PC-3 (cell line): Measurements from ENCODE around the gene RBM18. TPM values are rescaled to one million over a fixed set of nuclear protein-coding genes. Genes with fewer than 3 reads are reported as not detected.

ENCODE experiments used
- ATAC-seq: fragments of 200-7000 bp; cut with Tn5 transposase; 2 replicates; pipeline ENCODE4 v1.9.1; 2020; ENCODE audit warnings: mild to moderate bottlenecking, moderate library complexity
- BruUV-seq: library from RNA; stranded (reverse); fragments of 400-500 nt; replicated peaks from 2 replicates; lab custom pipeline; 2021; lab: Mats Ljungman, UMichigan
- CTCF ChIA-PET: fragments of 300-600 bp; sonication (Branson Sonifier 250); formaldehyde crosslinking; loops from one replicate; lab custom pipeline; 2022; ENCODE audit warnings: antibody characterized with exemption; lab: Charles Lee
- POLR2A ChIA-PET: fragments of 300-600 bp; sonication (Branson Sonifier 250); formaldehyde crosslinking; loops from one replicate; lab custom pipeline; 2022; ENCODE audit warnings: antibody characterized with exemption; ENCODE audit not compliant: unreplicated experiment; lab: Charles Lee
- DNase-seq: peaks from one replicate; pipeline ENCODE4 v3.0.0-alpha.2; 2015
- H2AFZ ChIP-seq: fragments of 300-600 bp; sonication (generic); 2 replicates; pipeline ENCODE4 v1.6.0; 2016; ENCODE audit warnings: antibody characterized with exemption, low read length
- H3F3A ChIP-seq: fragments of 300-600 bp; sonication (generic); one replicate; pipeline ENCODE4 v1.6.0; 2017; ENCODE audit warnings: antibody characterized with exemption, low read length, control low read depth, mild to moderate bottlenecking; ENCODE audit not compliant: unreplicated experiment
- H3K27ac ChIP-seq: fragments of 300-600 bp; sonication (generic); 2 replicates; pipeline ENCODE4 v1.5.1; 2016; ENCODE audit warnings: mild to moderate bottlenecking, low read length
- H3K27me3 ChIP-seq: fragments of 300-600 bp; sonication (generic); 2 replicates; pipeline ENCODE4 v1.6.1; 2016; ENCODE audit warnings: low read length, mixed read lengths
- H3K36me3 ChIP-seq: fragments of 300-600 bp; sonication (generic); 2 replicates; pipeline ENCODE4 v1.6.1; 2016; ENCODE audit warnings: low read depth, mixed run types, low read length, mixed read lengths
- H3K4me1 ChIP-seq: fragments of 300-600 bp; sonication (generic); 2 replicates; pipeline ENCODE4 v1.5.1; 2016; ENCODE audit warnings: low read length; ENCODE audit not compliant: insufficient read depth
- H3K4me2 ChIP-seq: fragments of 300-600 bp; sonication (generic); 2 replicates; pipeline ENCODE4 v1.6.0; 2016; ENCODE audit warnings: low read length
- H3K4me3 ChIP-seq: fragments of 300-600 bp; sonication (generic); 2 replicates; pipeline ENCODE4 v1.5.1; 2016; ENCODE audit warnings: mild to moderate bottlenecking, low read length, mixed read lengths
- H3K79me2 ChIP-seq: fragments of 300-600 bp; sonication (generic); 2 replicates; pipeline ENCODE4 v1.6.1; 2017; ENCODE audit warnings: low read length, mixed read lengths
- H3K9ac ChIP-seq: fragments of 300-600 bp; sonication (generic); 2 replicates; pipeline ENCODE4 v1.6.0; 2016; ENCODE audit warnings: mild to moderate bottlenecking, low read length
- H3K9me2 ChIP-seq: fragments of 300-600 bp; sonication (generic); replicated peaks from 2 replicates; pipeline ENCODE4 v1.6.1; 2016; ENCODE audit warnings: mixed run types, low read length, mixed read lengths
- H3K9me3 ChIP-seq: fragments of 300-600 bp; sonication (generic); 2 replicates; pipeline ENCODE4 v1.6.1; 2016; ENCODE audit warnings: low read length, mixed read lengths
- H4K20me1 ChIP-seq: fragments of 300-600 bp; sonication (generic); 2 replicates; pipeline ENCODE4 v1.6.1; 2016; ENCODE audit warnings: low read length, mixed read lengths
- EZH2 ChIP-seq: fragments of 300-600 bp; sonication (generic); IDR thresholded peaks from one replicate; pipeline ENCODE4 v1.6.1; 2017; ENCODE audit warnings: antibody characterized with exemption, mild to moderate bottlenecking, low read length; ENCODE audit not compliant: unreplicated experiment
- EZH2phosphoT487 ChIP-seq: fragments of 300-600 bp; sonication (generic); IDR thresholded peaks from 2 replicates; pipeline ENCODE4 v1.6.1; 2018; ENCODE audit warnings: mild to moderate bottlenecking, antibody characterized with exemption, low read length, borderline replicate concordance
- intact Hi-C: fragments of 100-400 bp; cut with micrococcal nuclease; formaldehyde crosslinking; loops from 2 replicates; pipeline ENCODE4 v1.9.0; 2023
- total RNA-seq: library from RNA; depleted of rRNA; stranded (reverse); fragments of >200 nt; gene quantifications from 2 replicates; pipeline ENCODE4 v1.2.3, GENCODE V29; 2014
- TF ChIP-seq, protein P1 (sequence below): fragments of 300-600 bp; sonication (generic); conservative IDR thresholded peaks from 2 replicates; pipeline ENCODE4 v1.5.1; 2017; ENCODE audit warnings: antibody characterized with exemption, low read depth, mild to moderate bottlenecking, low read length

The RBM18 gene
- total RNA-seq, 1 experiment from 2014 or later: 8.3 TPM

GRCh38 chr9:122236681-122237080 lies 28.0 kb downstream of the RBM18 start:
- ATAC-seq: no peak
- H4K20me1 ChIP-seq: no peaks in the 10 kb centered on the region

DNA sequence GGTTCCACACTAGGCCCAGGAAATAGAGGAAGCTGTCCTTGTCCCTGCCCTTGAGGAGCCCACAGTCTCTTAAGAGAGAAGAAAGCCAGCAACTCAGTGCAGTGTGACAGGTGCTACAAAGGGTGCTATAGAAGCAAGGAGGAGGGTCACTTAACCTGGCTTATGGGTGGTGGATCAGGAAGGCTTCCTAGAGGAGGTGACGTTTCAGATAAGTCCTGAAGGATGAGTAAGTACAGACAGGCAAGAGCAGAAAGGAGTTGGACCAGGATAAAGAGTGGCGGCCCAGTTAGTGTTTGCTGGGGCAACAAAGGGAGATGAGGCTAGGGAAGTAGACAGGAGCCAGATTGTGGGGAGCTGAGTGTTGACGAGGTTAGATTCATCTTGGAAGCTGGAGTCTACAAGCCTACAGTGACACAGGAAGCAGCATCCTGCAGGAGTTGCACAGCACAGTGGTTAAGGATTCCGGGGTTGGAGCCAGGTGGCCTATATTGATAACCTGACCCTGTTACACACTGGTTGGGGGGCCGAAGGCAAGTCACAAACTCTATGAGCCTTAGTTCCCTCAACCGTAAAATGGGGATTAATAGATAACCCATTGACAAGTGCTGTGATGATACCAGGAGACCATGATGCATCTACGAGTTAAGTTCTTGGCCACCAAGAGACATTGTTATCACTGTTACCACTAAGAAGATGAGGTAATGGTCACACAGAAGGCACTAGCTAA lies 30.5 kb downstream of the RBM18 start:
- Histone ChIP-seq H3K4me2 (no peak overlapping the region), H4K20me1 (no peaks in the 10 kb centered on the region), H3K27me3 (no peaks in the 10 kb centered on the region), H3K9me3 (no peaks in the 10 kb centered on the region), H3K9ac (no peak overlapping the region), H2AFZ (no peak overlapping the region), H3K9me2 (no peaks in the 10 kb centered on the region), H3K36me3 (no peaks in the 10 kb centered on the region), H3K4me1 (0 out of 2 replicates have a peak, but pooled peaks cover 2% of the 10 kb centered on the region), H3K79me2 (no peaks in the 10 kb centered on the region), H3F3A (no peaks in the 10 kb centered on the region), H3K27ac (no peak overlapping the region), H3K4me3 (no peak overlapping the region)
- no peak for DNase-seq
- ATAC-seq: no peak
- CTCF ChIA-PET: no interaction called here
- TF ChIP-seq EZH2phosphoT487 (no peak), EZH2 (no peak)
- TF ChIP-seq, protein P1, sequence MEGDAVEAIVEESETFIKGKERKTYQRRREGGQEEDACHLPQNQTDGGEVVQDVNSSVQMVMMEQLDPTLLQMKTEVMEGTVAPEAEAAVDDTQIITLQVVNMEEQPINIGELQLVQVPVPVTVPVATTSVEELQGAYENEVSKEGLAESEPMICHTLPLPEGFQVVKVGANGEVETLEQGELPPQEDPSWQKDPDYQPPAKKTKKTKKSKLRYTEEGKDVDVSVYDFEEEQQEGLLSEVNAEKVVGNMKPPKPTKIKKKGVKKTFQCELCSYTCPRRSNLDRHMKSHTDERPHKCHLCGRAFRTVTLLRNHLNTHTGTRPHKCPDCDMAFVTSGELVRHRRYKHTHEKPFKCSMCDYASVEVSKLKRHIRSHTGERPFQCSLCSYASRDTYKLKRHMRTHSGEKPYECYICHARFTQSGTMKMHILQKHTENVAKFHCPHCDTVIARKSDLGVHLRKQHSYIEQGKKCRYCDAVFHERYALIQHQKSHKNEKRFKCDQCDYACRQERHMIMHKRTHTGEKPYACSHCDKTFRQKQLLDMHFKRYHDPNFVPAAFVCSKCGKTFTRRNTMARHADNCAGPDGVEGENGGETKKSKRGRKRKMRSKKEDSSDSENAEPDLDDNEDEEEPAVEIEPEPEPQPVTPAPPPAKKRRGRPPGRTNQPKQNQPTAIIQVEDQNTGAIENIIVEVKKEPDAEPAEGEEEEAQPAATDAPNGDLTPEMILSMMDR: no peak
- BruUV-seq: no TSS peak
- POLR2A ChIA-PET: no interaction called here
- intact Hi-C loops: no loop called here

More at GRCh38 chr9:122236681-122237080, 28.0 kb downstream of the RBM18 start:
- H3K4me2 ChIP-seq: no peak overlapping the region
- intact Hi-C loops: no loop called here
- H3K36me3 ChIP-seq: peaks cover 11% of the 10 kb centered on the region
- DNase-seq: no peak
- no peaks in the 10 kb centered on the region for H3F3A ChIP-seq
- no peaks in the 10 kb centered on the region for H3K9me3 ChIP-seq
- H3K79me2 ChIP-seq: no peaks in the 10 kb centered on the region
- no TSS peak for BruUV-seq
- H3K4me1 ChIP-seq: no peaks in the 10 kb centered on the region
- H2AFZ ChIP-seq: no peak overlapping the region
- ChIA-PET POLR2A (no interaction called here), CTCF (no interaction called here)
- TF ChIP-seq EZH2phosphoT487: no peak
- TF ChIP-seq EZH2: no peak
- TF ChIP-seq, protein P1: no peak
- no peaks in the 10 kb centered on the region for H3K9me2 ChIP-seq
- H3K27me3 ChIP-seq: no peaks in the 10 kb centered on the region
- no peak overlapping the region for H3K9ac ChIP-seq
- H3K27ac ChIP-seq: no peak overlapping the region
- H3K4me3 ChIP-seq: no peak overlapping the region

DNA sequence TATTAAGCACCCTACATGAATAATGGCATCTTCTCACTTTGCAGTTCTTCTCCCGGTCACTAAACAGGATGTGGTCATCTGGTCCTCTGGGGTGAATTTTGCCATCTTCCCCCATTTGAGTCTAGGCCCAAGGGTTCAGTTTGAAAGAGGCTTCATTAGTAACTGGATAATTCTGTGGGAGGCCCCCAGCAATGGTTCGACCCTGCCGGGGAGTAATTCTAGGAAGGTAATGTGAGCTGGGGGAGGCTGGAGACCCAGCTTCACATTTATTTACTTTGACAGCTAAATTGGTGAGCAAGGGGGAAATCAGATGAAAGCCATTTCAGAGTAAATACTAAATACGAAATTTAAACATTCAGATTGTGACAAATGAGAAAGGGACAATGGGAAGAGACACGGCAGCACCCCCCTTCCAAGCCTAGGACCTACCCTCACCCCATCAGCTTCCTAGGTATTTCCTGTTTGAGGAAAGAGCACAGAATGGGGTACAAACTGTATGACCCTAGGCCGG lies 31.8 kb downstream of the RBM18 start:
- no peaks in the 10 kb centered on the region for H3K36me3 ChIP-seq
- H3K4me1 ChIP-seq: 0 out of 2 replicates have a peak, but pooled peaks cover 5% of the 10 kb centered on the region
- ChIA-PET CTCF (no interaction called here), POLR2A (no interaction called here)
- ATAC-seq (no peak), DNase-seq (no peak)
- no TSS peak for BruUV-seq
- H3F3A ChIP-seq: no peaks in the 10 kb centered on the region
- H3K9ac ChIP-seq: no peak overlapping the region
- H3K79me2 ChIP-seq: no peaks in the 10 kb centered on the region
- H3K27me3 ChIP-seq: no peaks in the 10 kb centered on the region
- no peak overlapping the region for H2AFZ ChIP-seq
- no peaks in the 10 kb centered on the region for H3K9me3 ChIP-seq
- no peak overlapping the region for H3K4me3 ChIP-seq
- TF ChIP-seq, protein P1: no peak
- TF ChIP-seq EZH2: no peak
- TF ChIP-seq EZH2phosphoT487: no peak
- H3K9me2 ChIP-seq: no peaks in the 10 kb centered on the region
- no peaks in the 10 kb centered on the region for H4K20me1 ChIP-seq
- intact Hi-C loops: no loop called here
- no peak overlapping the region for H3K27ac ChIP-seq
- no peak overlapping the region for H3K4me2 ChIP-seq
